Measurements from ENCODE around the gene SLC1A1. TPM values are rescaled to one million over a fixed set of nuclear protein-coding genes. Genes with fewer than 3 reads are reported as not detected.
"Not testable (repeated sequence)": the region's sequence is repeated elsewhere in the genome, so short reads cannot be mapped to it uniquely, and the experiment has no call there.

Gene SLC1A1
- total RNA-seq, 2 donors from 2014 or later, result 1.9 to 3.4 TPM

DNA sequence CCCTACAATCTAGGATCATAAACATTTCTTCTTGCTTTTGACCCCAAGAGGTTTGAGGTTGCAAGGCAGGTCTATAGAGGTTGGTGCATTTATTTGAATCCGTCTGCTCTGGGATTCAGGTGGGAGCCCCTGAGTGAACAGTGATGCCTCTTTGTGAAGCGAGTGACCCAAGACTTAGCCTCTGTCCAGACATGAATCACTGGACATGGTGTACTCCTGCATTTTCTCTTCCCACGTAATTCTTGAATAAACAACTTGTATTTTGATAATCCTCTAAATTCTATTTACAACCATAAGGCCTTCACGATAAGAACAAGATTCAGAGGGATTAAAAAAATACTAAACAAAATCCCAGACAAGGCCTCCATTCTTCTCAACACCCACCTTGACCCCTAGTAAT, 104.3 kb downstream of the SLC1A1 start:
- no peak for ATAC-seq

GRCh38 chr9:4594994-4595393, 104.7 kb downstream of the SLC1A1 start:
- ATAC-seq (no peak), DNase-seq (no peak)
- intact Hi-C loops (cut with DNase I), result no loop called here

More for the DNA sequence above, 104.3 kb downstream of the SLC1A1 start:
- intact Hi-C loops (cut with DNase I), result no loop called here
- no peak for DNase-seq

GRCh38 chr9:4596165-4596922, 106.1 kb downstream of the SLC1A1 start:
- DNase-seq, result no peak
- peak; percentile 38 to 63 for ATAC-seq
- intact Hi-C loops (cut with DNase I), result no loop called here

DNA sequence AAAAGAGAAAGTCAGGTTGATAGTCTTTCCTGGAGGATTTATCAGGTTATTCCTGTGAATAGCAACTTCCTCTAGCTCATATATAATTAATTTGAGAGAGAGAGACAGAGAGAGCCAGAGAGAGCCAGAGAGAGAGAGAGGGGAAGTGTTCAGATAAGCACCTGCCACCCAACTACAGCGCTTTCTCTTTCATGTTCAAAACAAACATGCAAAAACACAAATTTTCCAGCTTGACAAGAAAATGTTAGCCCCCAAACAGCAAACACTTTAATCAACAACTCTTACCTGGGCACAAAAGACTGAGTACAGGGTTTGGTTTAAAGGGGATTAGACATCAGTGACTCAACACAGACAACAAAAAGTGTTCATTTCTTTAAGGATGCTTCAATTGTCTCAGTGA, 110.1 kb downstream of the SLC1A1 start:
- ATAC-seq, result no peak
- intact Hi-C loops (cut with DNase I), result no loop called here
- DNase-seq, result no peak

- no peak for DNase-seq
- ATAC-seq, result no peak
- intact Hi-C loops (cut with DNase I), result no loop called here
These were observed 113.6 kb downstream of the SLC1A1 start for GRCh38 chr9:4603830-4604229.

GRCh38 chr9:4604678-4605095, 114.4 kb downstream of the SLC1A1 start:
- intact Hi-C loops (cut with DNase I), result no loop called here
- DNase-seq (peak; percentile 43), ATAC-seq (peak; percentile 67 to 80)

DNA sequence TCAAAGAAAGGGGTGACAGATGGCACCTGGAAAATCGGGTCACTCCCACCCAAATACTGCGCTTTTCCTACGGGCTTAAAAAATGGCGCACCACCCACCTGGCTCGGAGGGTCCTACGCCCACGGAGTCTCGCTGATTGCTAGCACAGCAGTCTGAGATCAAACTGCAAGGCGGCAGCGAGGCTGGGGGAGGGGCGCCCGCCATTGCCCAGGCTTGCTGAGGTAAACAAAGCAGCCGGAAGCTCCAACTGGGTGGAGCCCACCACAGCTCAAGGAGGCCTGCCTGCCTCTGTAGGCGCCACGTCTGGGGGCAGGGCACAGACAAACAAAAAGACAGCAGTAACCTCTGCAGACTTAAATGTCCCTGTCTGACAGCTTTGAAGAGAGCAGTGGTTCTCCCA, 115.8 kb downstream of the SLC1A1 start:
- ATAC-seq; DNase-seq; intact Hi-C loops (cut with DNase I): not testable (repeated sequence)

- DNase-seq, result no peak
- intact Hi-C loops (cut with DNase I), result no loop called here
- ATAC-seq, result no peak
These were observed 124.4 kb downstream of the SLC1A1 start for GRCh38 chr9:4614627-4615026.

GRCh38 chr9:4615251-4615650, 125.0 kb downstream of the SLC1A1 start:
- no peak for ATAC-seq
- peak; percentile 28 for DNase-seq
- intact Hi-C loops (cut with DNase I), result no loop called here

GRCh38 chr9:4615778-4616177, 125.5 kb downstream of the SLC1A1 start:
- no peak for ATAC-seq
- intact Hi-C loops (cut with DNase I), result no loop called here
- no peak for DNase-seq

DNA sequence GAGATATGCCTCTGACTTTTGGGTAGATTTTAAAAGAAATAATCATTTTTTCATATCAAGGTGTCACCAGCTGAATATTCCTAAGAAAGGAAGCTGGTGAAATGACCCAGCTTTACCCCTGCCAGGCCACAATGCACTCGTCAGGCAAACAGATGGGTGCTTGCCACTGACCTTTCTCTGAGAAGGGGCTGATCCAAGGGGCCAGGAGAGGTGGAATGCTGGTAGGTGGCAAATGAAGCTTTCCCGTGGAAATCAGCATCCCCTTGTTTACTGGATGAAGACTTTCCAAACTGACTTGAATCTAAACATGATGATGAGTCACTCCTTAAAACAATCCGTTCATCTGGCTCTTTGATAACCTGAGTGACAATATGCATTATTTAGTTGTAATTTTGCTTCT, 127.5 kb downstream of the SLC1A1 start:
- ATAC-seq (no peak), DNase-seq (no peak)
- intact Hi-C loops (cut with DNase I), result no loop called here

DNA sequence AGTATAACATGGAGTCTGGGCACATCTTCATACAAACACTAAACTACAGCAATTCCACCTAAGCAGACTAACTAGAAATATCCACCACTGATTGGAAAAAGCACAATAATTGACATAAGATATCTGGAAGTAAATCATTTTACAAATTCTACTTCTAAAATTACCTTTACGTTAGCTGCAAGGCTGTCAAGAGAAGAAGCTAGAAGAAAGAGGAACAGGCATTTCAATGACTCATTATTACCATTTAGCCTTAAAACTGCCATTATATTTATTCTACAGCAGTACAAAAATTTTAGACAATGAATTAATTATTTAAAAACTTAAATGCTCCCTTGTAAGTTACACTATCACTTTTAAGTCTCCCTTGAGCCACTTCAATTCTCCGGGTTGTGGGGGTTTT, 128.4 kb downstream of the SLC1A1 start:
- DNase-seq, result no peak

GRCh38 chr9:4620057-4620765, 129.9 kb downstream of the SLC1A1 start:
- DNase-seq (no peak), ATAC-seq (no peak)
- intact Hi-C loops (cut with DNase I), result no loop called here

More for the DNA sequence above, 128.4 kb downstream of the SLC1A1 start:
- intact Hi-C loops (cut with DNase I), result no loop called here
- ATAC-seq, result no peak

- intact Hi-C loops (cut with DNase I), result no loop called here
- DNase-seq (no peak), ATAC-seq (no peak)
These were observed 130.8 kb downstream of the SLC1A1 start for GRCh38 chr9:4620881-4621555.

- ATAC-seq (no peak), DNase-seq (no peak)
- intact Hi-C loops (cut with DNase I), result no loop called here
These were observed 131.7 kb downstream of the SLC1A1 start for GRCh38 chr9:4622016-4622415.

GRCh38 chr9:4630836-4631235, 140.6 kb downstream of the SLC1A1 start:
- DNase-seq, result no peak
- intact Hi-C loops (cut with DNase I), result no loop called here
- ATAC-seq, result no peak
